Muscle layer of duodenum (tissue), 2 donors: ENCODE measurements around the gene AP2A2.
"Not testable (repeated sequence)": the region's sequence is repeated elsewhere in the genome, so short reads cannot be mapped to it uniquely, and the experiment has no call there.

Experiments
- H3K27ac ChIP-seq: one replicate; pipeline ENCODE4 v1.7.0; 2013; ENCODE audit warnings: mild to moderate bottlenecking, low read length
- H3K27me3 ChIP-seq: one replicate; pipeline ENCODE4 v1.7.0; 2013; ENCODE audit warnings: low read depth, mild to moderate bottlenecking, control low read depth, low read length
- H3K36me3 ChIP-seq, 2 donors: one replicate each; pipeline ENCODE4 v1.7.0; 2013; ENCODE audit warnings: low read length in 2 of 2, control low read depth in 1 of 2, mild to moderate bottlenecking in 1 of 2; ENCODE audit not compliant: insufficient read depth in 2 of 2, control insufficient read depth in 1 of 2
- H3K4me1 ChIP-seq, 2 donors: one replicate each; pipeline ENCODE4 v1.7.0; 2013; ENCODE audit warnings: low read length in 2 of 2, mild to moderate bottlenecking in 2 of 2, control low read depth in 1 of 2, moderate library complexity in 1 of 2; ENCODE audit not compliant: insufficient read depth in 2 of 2, control insufficient read depth in 1 of 2
- H3K4me3 ChIP-seq, 2 donors: one replicate each; pipeline ENCODE4 v1.7.0; 2013; ENCODE audit warnings: low read length in 2 of 2, low read depth in 1 of 2, mild to moderate bottlenecking in 1 of 2
- H3K9me3 ChIP-seq, 2 donors: one replicate each; pipeline ENCODE4 v1.7.0; 2013; ENCODE audit warnings: low read length in 2 of 2, control low read depth in 1 of 2, mild to moderate bottlenecking in 1 of 2; ENCODE audit not compliant: control insufficient read depth in 1 of 2
- donor health status: healthy.

Gene AP2A2

DNA sequence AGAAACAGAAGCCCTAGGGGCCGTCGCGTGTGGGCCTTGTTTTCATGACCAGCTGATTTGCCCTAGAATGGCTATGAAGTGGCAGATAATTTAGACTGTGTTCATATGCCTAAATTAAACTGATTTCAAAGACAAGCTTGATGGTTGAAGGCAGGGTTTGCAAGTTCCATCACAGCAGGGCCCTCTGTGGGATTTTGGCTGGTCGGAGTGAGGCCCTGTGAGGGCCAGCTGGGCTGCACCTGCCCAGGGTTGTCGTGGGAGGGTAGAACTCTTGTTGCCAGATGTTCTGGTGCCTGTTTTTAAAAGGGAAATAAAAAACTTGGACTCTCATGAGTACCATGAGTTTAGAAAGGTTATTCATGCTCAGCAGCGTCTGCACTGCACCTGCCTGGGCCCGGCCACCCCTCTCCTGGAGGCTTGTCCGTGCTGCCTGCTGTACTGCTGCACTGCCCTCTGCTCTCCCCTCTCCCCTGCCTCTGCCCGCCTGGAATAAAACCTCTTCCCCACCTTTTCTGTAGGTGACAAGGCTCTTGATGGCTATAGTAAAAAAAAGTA, 44.1 kb downstream of the AP2A2 start:
- H3K27ac ChIP-seq: no peak overlapping the region
- peaks cover 30 to 41% of the 10 kb centered on the region in 2 donors for H3K36me3 ChIP-seq
- no peaks in the 10 kb centered on the region for H3K9me3 ChIP-seq
- H3K27me3 ChIP-seq: no peaks in the 10 kb centered on the region
- H3K4me3 ChIP-seq: no peak overlapping the region
- no peaks in the 10 kb centered on the region for H3K4me1 ChIP-seq

DNA sequence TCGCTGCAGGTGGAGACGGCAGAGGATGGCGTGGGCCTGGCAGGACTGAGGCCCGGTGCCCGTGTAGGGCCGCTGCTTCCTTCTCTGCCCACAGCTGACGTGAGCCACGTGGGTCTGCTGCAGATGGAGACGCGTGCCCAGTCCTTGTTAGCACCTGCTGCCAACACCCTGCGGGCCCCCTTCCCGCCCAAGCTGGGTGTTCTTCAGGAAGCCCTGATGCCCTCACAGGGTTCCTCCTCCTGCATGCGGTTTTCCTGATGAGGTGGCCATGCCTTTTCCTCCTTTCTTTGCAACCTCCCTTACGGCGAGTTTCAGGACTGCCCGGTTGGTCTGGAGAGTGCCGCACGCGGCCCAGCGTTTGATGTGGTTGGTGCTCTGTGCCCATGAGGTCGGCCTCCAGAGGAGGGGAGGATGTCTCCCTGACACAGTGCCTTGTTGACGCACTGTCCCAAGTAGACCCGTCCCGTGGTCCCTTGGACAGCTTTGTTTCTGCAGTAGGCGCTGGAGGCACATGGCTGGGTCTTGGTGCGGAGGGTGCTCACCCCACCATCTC, 44.7 kb downstream of the AP2A2 start:
- Histone ChIP-seq H3K27ac (no peak overlapping the region), H3K27me3 (no peaks in the 10 kb centered on the region), H3K36me3 (peaks cover 33 to 48% of the 10 kb centered on the region in 2 donors), H3K4me3 (no peak overlapping the region), H3K4me1 (no peaks in the 10 kb centered on the region), H3K9me3 (no peaks in the 10 kb centered on the region)

DNA sequence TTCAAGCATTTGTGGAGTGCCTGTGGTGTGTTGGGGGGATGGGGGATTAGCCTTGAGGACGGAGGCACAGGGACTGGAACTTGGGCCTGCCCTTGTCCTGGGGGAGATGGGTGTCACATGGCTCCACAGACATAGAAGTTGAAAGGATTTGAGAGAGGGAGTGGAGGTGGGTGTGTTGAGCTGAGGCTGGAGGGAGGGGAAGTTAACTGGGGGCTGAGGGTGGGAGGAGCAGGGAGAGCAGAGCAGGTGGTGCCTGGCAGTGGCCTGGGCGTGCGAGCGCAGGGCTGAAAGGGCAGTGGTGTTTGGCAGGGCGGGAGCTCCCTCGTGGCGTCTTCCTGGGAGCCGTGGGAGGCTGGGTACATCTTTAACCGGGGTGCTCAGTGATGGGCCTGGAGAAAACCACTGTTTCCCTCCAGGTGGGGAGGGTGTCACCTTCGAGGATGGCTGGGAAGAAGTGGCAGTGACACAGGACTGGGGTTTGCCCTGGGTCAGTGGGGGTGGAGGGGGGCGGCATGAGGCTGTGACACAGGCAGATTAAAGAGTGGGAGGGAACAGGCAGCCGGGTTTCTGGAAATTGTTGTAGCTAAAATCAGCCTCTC, 45.5 kb downstream of the AP2A2 start:
- no peak overlapping the region for H3K4me3 ChIP-seq
- no peaks in the 10 kb centered on the region for H3K4me1 ChIP-seq
- peaks cover 33 to 52% of the 10 kb centered on the region in 2 donors for H3K36me3 ChIP-seq
- no peak overlapping the region for H3K27ac ChIP-seq
- no peaks in the 10 kb centered on the region for H3K9me3 ChIP-seq
- no peaks in the 10 kb centered on the region for H3K27me3 ChIP-seq

DNA sequence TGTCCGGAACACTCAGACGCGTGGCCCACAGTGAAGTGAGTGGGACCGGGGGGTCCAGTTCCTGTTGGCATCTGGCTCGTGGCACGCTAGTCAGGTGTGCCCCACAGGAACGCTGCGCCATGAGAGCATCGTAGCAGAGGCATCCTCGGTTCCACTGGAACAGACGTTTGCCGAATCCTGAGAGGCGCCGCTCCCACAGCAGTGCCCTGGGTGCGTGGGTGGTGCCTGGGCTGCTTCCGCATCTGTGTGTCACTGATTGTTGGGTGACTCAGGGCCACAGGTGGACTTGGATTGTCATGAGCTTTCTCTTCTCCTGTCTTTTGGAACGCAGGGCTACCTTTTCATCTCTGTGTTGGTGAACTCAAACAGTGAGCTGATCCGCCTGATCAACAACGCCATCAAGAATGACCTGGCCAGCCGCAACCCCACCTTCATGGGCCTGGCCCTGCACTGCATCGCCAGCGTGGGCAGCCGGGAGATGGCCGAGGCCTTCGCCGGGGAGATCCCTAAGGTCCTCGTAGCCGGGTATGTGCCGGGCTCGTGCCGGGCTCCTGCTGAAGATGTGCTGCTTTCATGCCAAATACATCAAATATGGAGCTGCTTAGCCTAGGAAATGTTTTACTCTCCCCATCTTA, 46.2 kb downstream of the AP2A2 start:
- Histone ChIP-seq H3K9me3 (no peaks in the 10 kb centered on the region), H3K27ac (no peak overlapping the region), H3K4me1 (no peaks in the 10 kb centered on the region), H3K36me3 (peaks cover 34 to 58% of the 10 kb centered on the region in 2 donors), H3K27me3 (no peaks in the 10 kb centered on the region), H3K4me3 (no peak overlapping the region)

DNA sequence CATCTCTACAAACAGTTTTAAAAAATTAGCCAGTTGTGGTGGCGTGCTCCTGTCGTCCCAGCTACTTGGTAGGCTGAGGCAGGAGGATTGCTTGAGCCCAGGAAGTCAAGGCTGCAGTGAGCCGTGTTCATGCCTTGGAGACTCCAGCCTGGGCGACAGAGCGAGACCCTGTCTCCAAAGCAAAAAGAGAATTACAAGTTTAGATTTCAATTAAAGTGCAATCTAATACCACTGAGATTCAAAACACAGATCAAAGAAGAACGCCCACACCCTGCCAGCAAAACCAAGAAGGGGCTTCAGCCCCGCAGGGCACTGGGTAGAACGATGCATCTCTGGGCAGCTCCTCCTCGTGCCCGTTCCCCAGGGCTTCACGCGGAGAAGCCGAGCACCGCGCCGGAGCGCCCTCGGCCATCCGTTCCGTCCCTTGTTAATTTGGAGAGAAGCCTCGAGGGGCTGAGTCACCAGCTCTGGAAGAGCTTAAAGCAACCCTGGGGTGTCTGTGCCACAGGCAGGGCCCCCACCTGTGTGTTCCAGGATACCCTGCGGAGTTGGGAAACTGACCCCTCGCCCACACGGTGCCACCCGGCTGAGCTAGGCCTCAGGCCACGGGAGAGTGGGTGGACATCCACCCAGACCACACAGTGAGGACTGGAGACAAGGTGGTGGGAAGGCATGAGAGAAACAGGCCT, 47.0 kb downstream of the AP2A2 start:
- H3K27ac ChIP-seq: no peak overlapping the region
- no peaks in the 10 kb centered on the region for H3K27me3 ChIP-seq
- no peaks in the 10 kb centered on the region for H3K9me3 ChIP-seq
- no peaks in the 10 kb centered on the region for H3K4me1 ChIP-seq
- H3K36me3 ChIP-seq: peaks cover 40 to 66% of the 10 kb centered on the region in 2 donors
- no peak overlapping the region for H3K4me3 ChIP-seq

DNA sequence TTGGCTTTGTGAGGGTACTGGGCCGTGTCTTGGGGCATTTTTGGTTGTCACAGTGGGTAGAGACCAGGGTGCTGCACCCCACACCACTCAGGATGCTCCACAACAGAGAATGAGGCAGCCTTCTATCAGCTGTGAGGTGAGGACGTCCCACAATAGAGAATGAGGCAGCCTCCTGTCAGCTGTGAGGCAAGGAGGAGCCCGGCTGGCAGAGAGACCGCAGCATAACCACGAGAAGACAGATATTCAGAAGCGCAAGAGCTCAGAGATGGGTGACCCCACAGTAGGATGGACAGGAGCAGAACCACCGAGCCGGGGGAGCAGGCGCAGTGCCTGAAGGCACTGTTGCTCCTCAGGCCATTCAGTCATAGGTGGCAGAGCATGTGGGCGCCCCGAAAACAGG, 47.6 kb downstream of the AP2A2 start:
- Histone ChIP-seq H3K9me3 (no peaks in the 10 kb centered on the region), H3K4me3 (no peak overlapping the region), H3K27ac (no peak overlapping the region), H3K27me3 (no peaks in the 10 kb centered on the region), H3K4me1 (no peaks in the 10 kb centered on the region), H3K36me3 (peaks cover 45 to 66% of the 10 kb centered on the region in 2 donors)

DNA sequence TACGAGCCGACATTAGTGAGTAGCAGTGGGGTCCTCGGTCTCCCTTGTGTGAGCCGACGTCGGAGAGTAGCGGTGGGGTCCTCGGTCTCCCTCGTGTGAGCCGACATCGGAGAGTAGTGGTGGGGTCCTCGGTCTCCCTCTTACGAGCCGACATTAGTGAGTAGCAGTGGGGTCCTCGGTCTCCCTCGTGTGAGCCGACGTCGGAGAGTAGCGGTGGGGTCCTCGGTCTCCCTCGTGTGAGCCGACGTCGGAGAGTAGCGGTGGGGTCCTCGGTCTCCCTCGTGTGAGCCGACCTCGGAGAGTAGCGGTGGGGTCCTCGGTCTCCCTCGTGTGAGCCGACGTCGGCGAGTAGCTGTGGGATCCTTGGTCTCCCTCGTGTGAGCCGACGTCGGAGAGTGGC, 49.7 kb downstream of the AP2A2 start:
- not testable (repeated sequence) for H3K4me1 ChIP-seq, H3K9me3 ChIP-seq, H3K27me3 ChIP-seq, H3K27ac ChIP-seq, H3K4me3 ChIP-seq
- H3K36me3 ChIP-seq: peaks cover 49 to 75% of the 10 kb centered on the region in 2 donors

DNA sequence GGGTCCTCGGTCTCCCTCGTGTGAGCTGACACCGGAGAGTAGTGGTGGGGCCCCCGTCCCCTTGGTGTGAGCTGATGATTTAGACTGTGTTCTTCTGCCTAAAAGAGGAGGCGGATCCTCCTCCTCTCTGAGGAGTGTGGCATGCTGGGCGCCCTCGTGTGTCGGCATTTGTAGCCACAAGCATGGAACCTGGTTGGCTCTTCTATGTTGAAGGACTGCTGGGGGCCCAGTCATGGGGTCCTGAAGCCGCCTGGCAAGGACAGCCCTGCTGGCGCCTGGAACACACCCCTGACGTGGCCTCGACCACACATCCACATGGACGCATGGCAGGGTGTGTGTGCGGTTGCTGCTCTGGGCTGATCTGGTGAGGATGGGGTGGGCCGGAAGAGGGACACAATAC, 50.2 kb downstream of the AP2A2 start:
- no peaks in the 10 kb centered on the region for H3K27me3 ChIP-seq
- H3K4me1 ChIP-seq: no peaks in the 10 kb centered on the region
- peaks cover 47 to 76% of the 10 kb centered on the region in 2 donors for H3K36me3 ChIP-seq
- H3K27ac ChIP-seq: no peak overlapping the region
- no peaks in the 10 kb centered on the region for H3K9me3 ChIP-seq
- H3K4me3 ChIP-seq: no peak overlapping the region

DNA sequence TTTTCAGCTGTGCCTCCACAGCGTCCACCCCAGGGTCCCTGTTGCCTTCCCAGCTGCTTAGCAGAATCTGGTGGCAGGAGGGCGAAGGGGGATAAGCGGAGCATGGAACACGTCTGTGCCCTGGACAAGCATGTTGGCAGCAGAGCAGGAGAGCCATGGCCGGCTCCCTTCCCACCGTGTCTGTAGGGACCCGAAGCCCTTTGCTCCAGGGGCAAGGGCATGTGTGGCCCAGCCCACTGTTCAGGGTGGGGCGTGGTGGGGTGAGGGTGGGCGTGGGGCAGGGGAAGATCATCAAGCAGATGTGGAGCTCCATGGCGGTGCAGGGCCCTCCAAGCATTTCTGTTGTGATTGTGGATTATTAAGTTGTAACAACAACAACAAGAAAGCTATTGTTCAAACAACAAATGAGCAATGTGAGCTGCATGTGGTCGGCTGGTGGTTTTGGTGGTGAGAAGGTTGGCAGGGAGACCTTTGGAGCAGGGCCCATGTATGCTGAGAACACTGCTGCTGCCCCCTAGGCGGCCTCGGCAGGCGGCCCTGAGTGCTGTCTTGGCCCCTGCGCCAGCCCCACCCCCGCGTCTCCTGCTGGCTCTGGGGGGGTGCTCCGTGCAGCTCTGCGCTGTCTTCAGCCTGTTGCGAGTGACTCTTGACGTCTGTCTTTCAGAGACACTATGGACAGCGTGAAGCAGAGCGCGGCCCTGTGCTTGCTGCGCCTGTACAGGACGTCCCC, 50.9 kb downstream of the AP2A2 start:
- Histone ChIP-seq H3K4me1 (no peaks in the 10 kb centered on the region), H3K9me3 (no peaks in the 10 kb centered on the region), H3K27ac (no peak overlapping the region), H3K4me3 (no peak overlapping the region), H3K27me3 (no peaks in the 10 kb centered on the region), H3K36me3 (peaks cover 46 to 80% of the 10 kb centered on the region in 2 donors)

DNA sequence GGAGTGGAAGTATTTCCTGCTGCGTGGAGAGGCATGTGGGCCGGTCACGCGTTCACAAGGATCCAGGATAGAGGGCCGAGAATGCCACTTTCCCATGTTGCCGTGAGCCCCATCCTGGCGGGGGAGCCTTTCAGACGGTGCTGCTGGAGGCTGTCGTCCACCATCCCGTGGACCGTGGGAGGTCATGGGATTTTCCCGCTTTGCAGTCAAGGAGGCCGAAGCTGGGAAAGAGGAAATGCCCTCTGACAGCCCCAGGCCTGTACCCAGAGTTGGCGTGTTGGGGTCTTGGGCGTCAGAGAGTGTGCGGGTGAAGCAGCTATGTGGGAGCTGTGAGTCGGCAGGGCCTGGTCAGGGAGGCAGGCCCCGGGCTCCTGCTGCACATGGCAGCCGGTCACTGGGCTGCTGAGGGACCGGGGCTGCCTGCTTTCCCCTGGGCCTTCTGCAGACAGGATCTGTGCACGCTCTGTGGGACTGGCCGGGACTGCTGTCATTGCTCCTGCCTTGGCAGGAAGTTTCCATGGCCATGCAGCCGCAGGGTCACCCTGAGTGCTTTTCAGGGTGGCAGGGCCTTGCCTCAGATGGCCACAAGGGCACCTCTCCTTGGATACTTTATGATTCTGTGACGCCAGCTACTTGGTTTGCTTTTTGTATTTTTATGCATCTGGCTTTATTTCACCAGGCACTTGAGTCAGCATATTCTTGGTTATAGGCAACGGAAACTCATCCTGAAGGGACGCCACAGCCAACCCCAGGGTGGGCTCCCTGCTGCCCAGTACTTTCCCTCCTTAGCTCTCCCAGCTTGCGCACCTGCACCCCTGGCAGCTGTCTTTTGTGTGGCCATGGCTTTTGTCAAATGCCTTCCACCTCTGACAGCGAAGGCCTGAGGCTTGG, 52.4 kb downstream of the AP2A2 start:
- H3K27ac ChIP-seq: no peak overlapping the region
- H3K27me3 ChIP-seq: no peaks in the 10 kb centered on the region
- H3K36me3 ChIP-seq: peaks cover 32 to 72% of the 10 kb centered on the region in 2 donors
- no peaks in the 10 kb centered on the region for H3K4me1 ChIP-seq
- H3K4me3 ChIP-seq: no peak overlapping the region
- H3K9me3 ChIP-seq: no peaks in the 10 kb centered on the region
